WERI-Rb-1 (cell line): ENCODE measurements around the gene PRSS21.

Experiments used
- DNase-seq: peaks from one replicate; pipeline ENCODE4 v3.0.0-alpha.2; 2020
- H3K27ac ChIP-seq: fragments of 250-450 bp; sonication (Bioruptor Pico); 2 replicates; pipeline ENCODE4 v1.5.1; 2020; ENCODE audit warnings: mild to moderate bottlenecking, moderate library complexity
- H3K27me3 ChIP-seq: fragments of 250-450 bp; sonication (Bioruptor Pico); 2 replicates; pipeline ENCODE4 v1.5.1; 2021; ENCODE audit warnings: mild to moderate bottlenecking, low read depth, moderate library complexity; ENCODE audit not compliant: insufficient read depth, severe bottlenecking
- H3K36me3 ChIP-seq: fragments of 250-450 bp; sonication (Bioruptor Pico); 2 replicates; pipeline ENCODE4 v1.5.1; 2020; ENCODE audit warnings: mild to moderate bottlenecking, moderate library complexity
- H3K4me3 ChIP-seq: 2 replicates; pipeline ENCODE4 v1.5.1; 2011; ENCODE audit warnings: low read depth, mild to moderate bottlenecking, control low read depth, low read length
- H3K9me3 ChIP-seq: fragments of 250-450 bp; sonication (Bioruptor Pico); 2 replicates; pipeline ENCODE4 v1.5.1; 2021; ENCODE audit warnings: mild to moderate bottlenecking, moderate library complexity; ENCODE audit not compliant: severe bottlenecking
- CTCF ChIP-seq: IDR thresholded peaks from 2 replicates; pipeline ENCODE4 v1.5.1; 2011; ENCODE audit warnings: low read depth, mild to moderate bottlenecking, control low read depth, inconsistent platforms, low read length

Gene PRSS21

GRCh38 chr16:2819939-2820835 is 3.1 kb downstream of the PRSS21 start:
- no peaks in the 10 kb centered on the region for H3K9me3 ChIP-seq
- TF ChIP-seq CTCF, result no peak
- H3K27ac ChIP-seq, result no peak overlapping the region
- H3K36me3 ChIP-seq, result no peaks in the 10 kb centered on the region
- no peaks in the 10 kb centered on the region for H3K27me3 ChIP-seq
- no peak overlapping the region for H3K4me3 ChIP-seq
- DNase-seq, result no peak

- H3K27ac ChIP-seq, result no peak overlapping the region
- DNase-seq, result peak; percentile 3
- no peaks in the 10 kb centered on the region for H3K36me3 ChIP-seq
- no peak for TF ChIP-seq CTCF
- no peaks in the 10 kb centered on the region for H3K27me3 ChIP-seq
- H3K9me3 ChIP-seq, result no peaks in the 10 kb centered on the region
- no peak overlapping the region for H3K4me3 ChIP-seq
Observed at GRCh38 chr16:2820836-2821486, 3.9 kb downstream of the PRSS21 start.

- H3K27ac ChIP-seq, result no peak overlapping the region
- DNase-seq, result peak; percentile 1
- H3K36me3 ChIP-seq, result no peaks in the 10 kb centered on the region
- H3K27me3 ChIP-seq, result no peaks in the 10 kb centered on the region
- H3K4me3 ChIP-seq, result no peak overlapping the region
- no peaks in the 10 kb centered on the region for H3K9me3 ChIP-seq
- no peak for TF ChIP-seq CTCF
Observed at GRCh38 chr16:2821487-2822157, 4.6 kb downstream of the PRSS21 start.

GRCh38 chr16:2822158-2822495 is 5.1 kb downstream of the PRSS21 start:
- TF ChIP-seq CTCF, result no peak
- Histone ChIP-seq H3K9me3 (no peaks in the 10 kb centered on the region), H3K27me3 (no peaks in the 10 kb centered on the region), H3K27ac (no peak overlapping the region), H3K36me3 (no peaks in the 10 kb centered on the region), H3K4me3 (no peak overlapping the region)
- peak; percentile 3 for DNase-seq

GRCh38 chr16:2822496-2822895 is 5.5 kb downstream of the PRSS21 start:
- no peaks in the 10 kb centered on the region for H3K27me3 ChIP-seq
- no peak overlapping the region for H3K4me3 ChIP-seq
- no peak for TF ChIP-seq CTCF
- H3K27ac ChIP-seq, result no peak overlapping the region
- H3K36me3 ChIP-seq, result no peaks in the 10 kb centered on the region
- no peaks in the 10 kb centered on the region for H3K9me3 ChIP-seq
- DNase-seq, result peak; percentile 3
